ENCODE measurements around the gene PIAS3. TPM values are rescaled to one million over a fixed set of nuclear protein-coding genes. Genes with fewer than 3 reads are reported as not detected.

Gene PIAS3
- total and polyA plus RNA-seq, 2 experiments from 2014 or later = 35.7 to 45.4 TPM

GRCh38 chr1:145799806-145800205, 59.1 kb downstream of the PIAS3 start:
- no peak overlapping the region for H3K4me2 ChIP-seq
- H3F3A ChIP-seq (replicated peaks; ENCODE audit: low read depth) = no peaks in the 10 kb centered on the region
- no peak overlapping the region for H2AFZ ChIP-seq
- no peaks in the 10 kb centered on the region for H3K9me2 ChIP-seq (ENCODE audit: insufficient read depth)
- Mint-ChIP-seq H3K36me3 (ENCODE audit: low read depth) (peaks cover 35% of the 10 kb centered on the region), H3K27ac (no peak overlapping the region), H3K4me1 (peaks cover 15% of the 10 kb centered on the region), H3K4me3 (no peak overlapping the region), H3K27me3 (ENCODE audit: insufficient read depth, low read depth, poor library complexity) (peaks cover 3% of the 10 kb centered on the region), H3K9me3 (peaks cover 15% of the 10 kb centered on the region)
- no peak overlapping the region for H3K4me3 ChIP-seq
- TF ChIP-seq STAT1 (IDR thresholded peaks at IDR 0.05; ENCODE audit: unreplicated experiment) (no peak), EZH2phosphoT487 (IDR thresholded peaks at IDR 0.05; ENCODE audit: unreplicated experiment) (no peak), ZNF331 (CRISPR knock-in tag; IDR thresholded peaks at IDR 0.05; ENCODE audit: low read depth) (no peak), NANOG (IDR thresholded peaks at IDR 0.05; ENCODE audit: borderline replicate concordance) (no peak), JUNB (IDR thresholded peaks at IDR 0.05; ENCODE audit: unreplicated experiment) (no peak), ZNF114 (CRISPR knock-in tag; IDR thresholded peaks at IDR 0.05) (no peak)
- H3K27me3 ChIP-seq (ENCODE audit: insufficient read depth) = no peaks in the 10 kb centered on the region
- H3K4me1 ChIP-seq (ENCODE audit: insufficient read depth) = 0 out of 2 replicates have a peak, but pooled peaks cover 9% of the 10 kb centered on the region
- H3K27ac ChIP-seq (ENCODE audit: low read depth) = no peak overlapping the region
- ATAC-seq (no peak), DNase-seq (ENCODE audit: low spot score) (no peak)
- peaks cover 84% of the 10 kb centered on the region for H3K79me2 ChIP-seq (replicated peaks; ENCODE audit: insufficient read depth)
- no peaks in the 10 kb centered on the region for H4K20me1 ChIP-seq (replicated peaks; ENCODE audit: insufficient read depth)
- H3K36me3 ChIP-seq (ENCODE audit: insufficient read depth) = no peaks in the 10 kb centered on the region; the same call in 1 of the 2 replicates

Small RNAs within 50 kb of the gene (microRNA-seq; reads per million reads assigned to microRNA genes)
- not detected for gene MIR6736

Small RNAs within 50 kb of the gene (small RNA-seq; reads per million reads assigned to genes)
- gene MIR6736 (ENCODE audit: low replicate concordance) = not detected

Other genes starting within 250 kb of the PIAS3 start
- gene PDZK1, start 151.7 kb downstream of the PIAS3 start, total RNA-seq (2014; rRNA removed; shearing (Covaris generic)) = not detected in 2 replicates
- 0.49 and 0.73 TPM in 2 replicates for gene PDZK1, start 151.7 kb downstream of the PIAS3 start, polyA plus RNA-seq (2016; fragmentation: Nextera tagmentation; extraction: Ambion mirVana)
- not detected in 2 replicates for gene CD160, start 139.6 kb downstream of the PIAS3 start, total RNA-seq (2014; rRNA removed; shearing (Covaris generic))
- gene CD160, start 139.6 kb downstream of the PIAS3 start, polyA plus RNA-seq (2016; fragmentation: Nextera tagmentation; extraction: Ambion mirVana) = 0.06 TPM in 1 of 2 replicates, not detected in the other
- 10.5 and 10.6 TPM in 2 replicates for gene RNF115, start 35.0 kb downstream of the PIAS3 start, total RNA-seq (2014; rRNA removed; shearing (Covaris generic))
- 10.8 and 10.9 TPM in 2 replicates for gene RNF115, start 35.0 kb downstream of the PIAS3 start, polyA plus RNA-seq (2016; fragmentation: Nextera tagmentation; extraction: Ambion mirVana)
- gene POLR3C, start 34.9 kb downstream of the PIAS3 start, total RNA-seq (2014; rRNA removed; shearing (Covaris generic)) = 15.7 and 23.9 TPM in 2 replicates
- gene POLR3C, start 34.9 kb downstream of the PIAS3 start, polyA plus RNA-seq (2016; fragmentation: Nextera tagmentation; extraction: Ambion mirVana) = 11.6 and 15.1 TPM in 2 replicates
- 4.3 and 6.8 TPM in 2 replicates for gene NUDT17, start 13.5 kb downstream of the PIAS3 start, total RNA-seq (2014; rRNA removed; shearing (Covaris generic))
- 2.8 and 5.7 TPM in 2 replicates for gene NUDT17, start 13.5 kb downstream of the PIAS3 start, polyA plus RNA-seq (2016; fragmentation: Nextera tagmentation; extraction: Ambion mirVana)
- gene ANKRD35, start 26.8 kb upstream of the PIAS3 start, total RNA-seq (2014; rRNA removed; shearing (Covaris generic)) = 3.6 and 4.3 TPM in 2 replicates
- gene ANKRD35, start 26.8 kb upstream of the PIAS3 start, polyA plus RNA-seq (2016; fragmentation: Nextera tagmentation; extraction: Ambion mirVana) = 4.9 and 5.6 TPM in 2 replicates
- 0.04 and 0.21 TPM in 2 replicates for gene ITGA10, start 51.0 kb upstream of the PIAS3 start, total RNA-seq (2014; rRNA removed; shearing (Covaris generic))
- gene ITGA10, start 51.0 kb upstream of the PIAS3 start, polyA plus RNA-seq (2016; fragmentation: Nextera tagmentation; extraction: Ambion mirVana) = 0.21 TPM in 1 of 2 replicates, not detected in the other
- 9.1 and 10.0 TPM in 2 replicates for gene PEX11B, start 59.6 kb upstream of the PIAS3 start, total RNA-seq (2014; rRNA removed; shearing (Covaris generic))
- 7.4 and 9.7 TPM in 2 replicates for gene PEX11B, start 59.6 kb upstream of the PIAS3 start, polyA plus RNA-seq (2016; fragmentation: Nextera tagmentation; extraction: Ambion mirVana)
- 170 and 212 TPM in 2 replicates for gene RBM8A, start 68.4 kb upstream of the PIAS3 start, total RNA-seq (2014; rRNA removed; shearing (Covaris generic))
- 286 and 312 TPM in 2 replicates for gene RBM8A, start 68.4 kb upstream of the PIAS3 start, polyA plus RNA-seq (2016; fragmentation: Nextera tagmentation; extraction: Ambion mirVana)
- 2.5 and 2.6 TPM in 2 replicates for gene LIX1L, start 98.9 kb upstream of the PIAS3 start, total RNA-seq (2014; rRNA removed; shearing (Covaris generic))
- gene LIX1L, start 98.9 kb upstream of the PIAS3 start, polyA plus RNA-seq (2016; fragmentation: Nextera tagmentation; extraction: Ambion mirVana) = 0.76 and 1.1 TPM in 2 replicates
- 0.35 and 2.2 TPM in 2 replicates for gene ANKRD34A, start 105.5 kb upstream of the PIAS3 start, total RNA-seq (2014; rRNA removed; shearing (Covaris generic))
- 0.09 and 0.16 TPM in 2 replicates for gene ANKRD34A, start 105.5 kb upstream of the PIAS3 start, polyA plus RNA-seq (2016; fragmentation: Nextera tagmentation; extraction: Ambion mirVana)
- 0.82 and 3.1 TPM in 2 replicates for gene POLR3GL, start 105.6 kb upstream of the PIAS3 start, total RNA-seq (2014; rRNA removed; shearing (Covaris generic))
- gene POLR3GL, start 105.6 kb upstream of the PIAS3 start, polyA plus RNA-seq (2016; fragmentation: Nextera tagmentation; extraction: Ambion mirVana) = 9.5 and 9.8 TPM in 2 replicates
- 29.1 and 31.5 TPM in 2 replicates for gene TXNIP, start 137.5 kb upstream of the PIAS3 start, total RNA-seq (2014; rRNA removed; shearing (Covaris generic))
- 19.5 and 22.8 TPM in 2 replicates for gene TXNIP, start 137.5 kb upstream of the PIAS3 start, polyA plus RNA-seq (2016; fragmentation: Nextera tagmentation; extraction: Ambion mirVana)
- gene HJV, start 162.7 kb upstream of the PIAS3 start, total RNA-seq (2014; rRNA removed; shearing (Covaris generic)) = 0.23 and 0.42 TPM in 2 replicates
- gene HJV, start 162.7 kb upstream of the PIAS3 start, polyA plus RNA-seq (2016; fragmentation: Nextera tagmentation; extraction: Ambion mirVana) = 0.45 and 0.99 TPM in 2 replicates